OCI-LY7 (cell line): ENCODE data around the gene INKA2. TPM values are rescaled to one million over a fixed set of nuclear protein-coding genes. Genes with fewer than 3 reads are reported as not detected.

ENCODE experiments used
- BruUV-seq: library from RNA; stranded (reverse); fragments of 400-500 nt; replicated peaks from 2 replicates; lab custom pipeline; 2021; lab: Mats Ljungman, UMichigan
- CTCF ChIA-PET: fragments of 300-600 bp; sonication (Branson Sonifier 250); formaldehyde crosslinking; loops from one replicate; lab custom pipeline; 2022; ENCODE audit warnings: antibody characterized with exemption; ENCODE audit not compliant: unreplicated experiment; lab: Charles Lee
- POLR2A ChIA-PET: fragments of 300-600 bp; sonication (Branson Sonifier 250); formaldehyde crosslinking; loops from one replicate; lab custom pipeline; 2022; ENCODE audit warnings: antibody characterized with exemption; lab: Charles Lee
- DNase-seq: peaks from one replicate; pipeline ENCODE4 v3.0.0-alpha.2; 2015; ENCODE audit warnings: low spot score
- H2AFZ ChIP-seq: fragments of 200-600 bp; sonication (generic), shearing (Covaris generic); 2 replicates; pipeline ENCODE4 v1.6.1; 2014; ENCODE audit warnings: mild to moderate bottlenecking, antibody characterized with exemption, low read length, moderate library complexity
- H3K27ac ChIP-seq: fragments of 200-600 bp; sonication (generic); 2 replicates; pipeline ENCODE4 v1.5.1; 2014; ENCODE audit warnings: mixed run types, low read depth, mild to moderate bottlenecking, moderate library complexity, low read length, inconsistent platforms; ENCODE audit not compliant: poor library complexity, severe bottlenecking
- H3K36me3 ChIP-seq: fragments of 200-600 bp; sonication (generic); 2 replicates; pipeline ENCODE4 v1.6.1; 2014; ENCODE audit warnings: mild to moderate bottlenecking, antibody characterized with exemption, low read length, moderate library complexity, mixed read lengths; ENCODE audit not compliant: insufficient read depth
- H3K4me1 ChIP-seq: fragments of 200-600 bp; sonication (generic); 2 replicates; pipeline ENCODE4 v1.5.1; 2014; ENCODE audit warnings: mild to moderate bottlenecking, low read length; ENCODE audit not compliant: insufficient read depth, poor library complexity, severe bottlenecking
- H3K4me2 ChIP-seq: fragments of 200-600 bp; sonication (generic); 2 replicates; pipeline ENCODE4 v1.6.1; 2014; ENCODE audit warnings: mild to moderate bottlenecking, low read length
- H3K4me3 ChIP-seq: fragments of 200-600 bp; sonication (generic); 2 replicates; pipeline ENCODE4 v1.5.1; 2014; ENCODE audit warnings: mild to moderate bottlenecking, low read depth, low read length; ENCODE audit not compliant: poor library complexity, severe bottlenecking
- H3K79me2 ChIP-seq: fragments of 200-600 bp; sonication (generic); 2 replicates; pipeline ENCODE4 v1.6.1; 2016; ENCODE audit warnings: low read depth, mild to moderate bottlenecking, low read length, moderate library complexity, mixed read lengths; ENCODE audit not compliant: insufficient read depth
- H3K9me2 ChIP-seq: fragments of 200-600 bp; sonication (generic); 2 replicates; pipeline ENCODE4 v1.6.1; 2016; ENCODE audit warnings: mild to moderate bottlenecking, low read length, mixed read lengths; ENCODE audit not compliant: insufficient read depth
- H3K9me3 ChIP-seq: fragments of 200-600 bp; sonication (generic); 2 replicates; pipeline ENCODE4 v1.6.1; 2014; ENCODE audit warnings: mild to moderate bottlenecking, mixed run types, low read length, mixed read lengths
- H4K20me1 ChIP-seq: fragments of 200-600 bp; sonication (generic); 2 replicates; pipeline ENCODE4 v1.6.1; 2014; ENCODE audit warnings: mild to moderate bottlenecking, antibody characterized with exemption, low read length, moderate library complexity, mixed read lengths; ENCODE audit not compliant: insufficient read depth
- CTCF ChIP-seq: fragments of 200-600 bp; sonication (generic); conservative IDR thresholded peaks from 2 replicates; pipeline ENCODE4 v1.5.1; 2014; ENCODE audit warnings: mild to moderate bottlenecking, antibody characterized with exemption, low read length, moderate library complexity, mixed read lengths
- EZH2phosphoT487 ChIP-seq: fragments of 200-600 bp; sonication (generic); IDR thresholded peaks from 2 replicates; pipeline ENCODE4 v1.6.1; 2018; ENCODE audit warnings: low read depth, borderline replicate concordance, mild to moderate bottlenecking, mixed run types, antibody characterized with exemption, low read length, moderate library complexity, mixed read lengths
- intact Hi-C: fragments of 100-400 bp; cut with micrococcal nuclease; formaldehyde crosslinking; loops from one replicate; pipeline ENCODE4 v1.10.0; 2022; ENCODE audit not compliant: unreplicated experiment
- total RNA-seq, 2 experiments: library from RNA; depleted of rRNA in 1 of 2; stranded (reverse); fragments of >200 nt in 1 of 2; shearing (Covaris generic) in 1 of 2; gene quantifications; 2 replicates each; pipeline ENCODE4 v1.2.3, GENCODE V29; 2014 to 2022

The INKA2 gene
- total RNA-seq, 2 experiments from 2014 or later: 3.9 to 10.8 TPM

- peak overlapping the region; percentile 88 for H3K4me2 ChIP-seq
- H2AFZ ChIP-seq: peak overlapping the region; percentile 73
- BruUV-seq: no TSS peak
- TF ChIP-seq CTCF: no peak
- TF ChIP-seq EZH2phosphoT487: no peak
- peak; percentile 65 for DNase-seq
- no peaks in the 10 kb centered on the region for H4K20me1 ChIP-seq
- CTCF ChIA-PET: interaction anchor here (0.6 to 1.6 kb wide), 7 partner anchors 9 to 1334 kb away, joined by 3 to 13 read pairs (median 3); partner anchors contain the start of gene LRIG2
- peaks cover 32% of the 10 kb centered on the region for H3K4me1 ChIP-seq
- intact Hi-C loops: loop anchor here (1.0 to 5.0 kb wide), 2 partner anchors 17 to 231 kb away; partner anchors contain the start of gene DDX20
- POLR2A ChIA-PET: interaction anchor here (0.5 to 3.1 kb wide), 12 partner anchors 9 to 1126 kb away, joined by 3 to 26 read pairs (median 5); no protein-coding TSS in a partner anchor
- no peaks in the 10 kb centered on the region for H3K36me3 ChIP-seq
- H3K79me2 ChIP-seq: no peaks in the 10 kb centered on the region
- H3K27ac ChIP-seq: peak overlapping the region; percentile 44
- H3K4me3 ChIP-seq: peak overlapping the region; percentile 78
- H3K9me2 ChIP-seq: no peaks in the 10 kb centered on the region
- H3K9me3 ChIP-seq: no peaks in the 10 kb centered on the region
Measured at GRCh38 chr1:111738436-111739193, 580 bp downstream of the INKA2 start.

DNA sequence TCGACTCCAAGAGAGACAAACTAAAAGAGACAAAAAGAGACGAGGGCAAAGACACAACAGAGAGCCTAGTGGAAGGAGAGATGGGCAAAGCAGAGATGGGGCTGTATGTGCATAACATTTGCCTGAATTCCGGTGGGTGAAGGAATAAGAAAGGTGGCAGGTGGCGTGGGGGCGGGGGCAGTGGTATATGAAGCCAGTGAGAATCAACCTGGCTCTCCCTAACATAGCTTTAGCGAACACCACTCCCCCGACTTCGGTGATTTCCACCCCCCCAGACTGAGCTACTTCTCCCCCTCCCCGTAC lies 1.1 kb downstream of the INKA2 start:
- DNase-seq: no peak
- Histone ChIP-seq H3K27ac (peak overlapping the region; percentile 44), H2AFZ (peak overlapping the region; percentile 73), H3K79me2 (no peaks in the 10 kb centered on the region), H3K4me1 (peaks cover 32% of the 10 kb centered on the region), H3K9me3 (no peaks in the 10 kb centered on the region), H3K36me3 (no peaks in the 10 kb centered on the region), H3K4me3 (peak overlapping the region; percentile 78), H4K20me1 (no peaks in the 10 kb centered on the region), H3K4me2 (peak overlapping the region; percentile 88), H3K9me2 (no peaks in the 10 kb centered on the region)
- no TSS peak for BruUV-seq
- CTCF ChIA-PET: interaction anchor here (0.6 to 1.5 kb wide), 4 partner anchors 9 to 1335 kb away, joined by 3 to 11 read pairs (median 4); partner anchors contain the start of gene LRIG2
- TF ChIP-seq EZH2phosphoT487: no peak
- TF ChIP-seq CTCF: peak; percentile 26; the same call in 1 of the 2 replicates
- intact Hi-C loops: loop anchor here (5.0 kb wide), 1 partner anchor 231 kb away; no protein-coding TSS in a partner anchor
- POLR2A ChIA-PET: interaction anchor here (0.6 to 3.1 kb wide), 10 partner anchors 9 to 1126 kb away, joined by 3 to 26 read pairs (median 8); no protein-coding TSS in a partner anchor
